Psoas muscle (tissue), 8 donors: ENCODE measurements around the gene TBC1D21. TPM values are rescaled to one million over a fixed set of nuclear protein-coding genes. Genes with fewer than 3 reads are reported as not detected.
A peak's percentile ranks its signal among the peaks of the same experiment; 100 is the strongest.

Experiments
- ATAC-seq, 4 donors: fragments of 200-7000 bp; cut with Tn5 transposase; one replicate each; pipeline ENCODE4 v1.9.1; 2020; ENCODE audit warnings: moderate library complexity in 3 of 4, mild to moderate bottlenecking in 2 of 4
- DNase-seq, 2 donors: peaks; one replicate each; pipeline ENCODE4 v3.0.0-alpha.2; 2020
- H3K27ac ChIP-seq: fragments of 200-600 bp; one replicate; pipeline ENCODE4 v1.8.0; 2022
- H3K27me3 ChIP-seq, 3 donors: fragments of 200-600 bp in 1 of 3; one replicate each; pipeline versions ENCODE4 v1.6.1 to v1.8.0; 2013 to 2022; ENCODE audit warnings: low read length in 2 of 3, mild to moderate bottlenecking in 2 of 3, moderate library complexity in 1 of 3; ENCODE audit not compliant: insufficient read depth in 3 of 3
- H3K36me3 ChIP-seq, 2 donors: fragments of 200-600 bp in 1 of 2; one replicate each; pipeline versions ENCODE4 v1.6.1 to v1.8.0; 2013 to 2022; ENCODE audit warnings: low read depth in 1 of 2, mild to moderate bottlenecking in 1 of 2, moderate library complexity in 1 of 2; ENCODE audit not compliant: insufficient read depth in 1 of 2
- H3K4me1 ChIP-seq: fragments of 200-600 bp; one replicate; pipeline ENCODE4 v1.8.0; 2022
- H3K4me3 ChIP-seq: fragments of 200-600 bp; one replicate; pipeline ENCODE4 v1.8.0; 2022; ENCODE audit warnings: mild to moderate bottlenecking
- H3K9me3 ChIP-seq: fragments of 200-600 bp; one replicate; pipeline ENCODE4 v1.8.0; 2022
- CTCF ChIP-seq: fragments of 200-600 bp; IDR thresholded peaks from one replicate; pipeline ENCODE4 v1.8.0; 2022; ENCODE audit warnings: antibody characterized with exemption
- WGBS, 3 donors: extraction: QIAGEN DNeasy Blood & Tissue Kit; methylation state at CpG; one replicate each; pipeline versions ENCODE4 v1.1.6 to v1.1.7; 2013; 5-methylcytosine and 5-hydroxymethylcytosine counted together
- intact Hi-C, 2 donors: fragments of 100-400 bp; cut with DNase I; formaldehyde crosslinking; loops; one replicate each; pipeline versions ENCODE4 v1.11.0 to v1.14.2; 2022
- polyA plus RNA-seq, 3 donors: library from polyadenylated mRNA; stranded (reverse); fragments of 200-250 nt; gene quantifications; one replicate each; pipeline ENCODE4 v1.2.3, GENCODE V29; 2013
- total RNA-seq, 4 donors: library from RNA; stranded (reverse); fragmentation: NEBNext Ultra II Directional in 2 of 4; extraction: Animal tissue kit (Norgen Biotek cat#: 25700) in 2 of 4; gene quantifications; one replicate each; pipeline versions ENCODE4 v1.2.1 to v1.2.4, GENCODE V29; 2021 to 2023
- donor health status: healthy with polysubstance abuse.
- donor health status: DM: no; HTN: no; CAD: no; lungs with moderate emphysema.
- donor health status: Bipolar disorder and iron deficiency.
- donor health status: healthy.
- donor health status: DM: yes; HTN: yes; CAD: no.
- donor health status: DM: no; HTN: no; CAD: no.
- donor health status: DM: no; HTN: no; CAD: no.
- donor health status: DM: yes; HTN: yes; CAD: no.

The TBC1D21 gene
- total and polyA plus RNA-seq, 7 donors = not detected

- 59 to 67% (median 60%) methylated on average over 6 of the region's 6 CpGs for WGBS, 3 donors
- ATAC-seq (no peak), DNase-seq (peak in 1 of 2 donors; percentile 23)
- Histone ChIP-seq H3K36me3 (no peaks in the 10 kb centered on the region), H3K9me3 (no peaks in the 10 kb centered on the region), H3K27ac (peak overlapping the region; percentile 56), H3K27me3 (peaks cover 0 to 10% (median 6%) of the 10 kb centered on the region in 3 donors), H3K4me1 (peaks cover 35% of the 10 kb centered on the region), H3K4me3 (no peak overlapping the region)
- intact Hi-C loops = no loop called here
- TF ChIP-seq CTCF = no peak
Observed at GRCh38 chr15:73923488-73924164, 50.3 kb downstream of the TBC1D21 start.

- H3K4me3 ChIP-seq = no peak overlapping the region
- intact Hi-C loops = no loop called here
- no peak for TF ChIP-seq CTCF
- no peaks in the 10 kb centered on the region for H3K9me3 ChIP-seq
- H3K36me3 ChIP-seq = no peaks in the 10 kb centered on the region
- ATAC-seq (no peak), DNase-seq (peak; percentile 41 to 55)
- WGBS, 3 donors = 31 to 48% (median 34%) methylated on average over 12 of the region's 12 CpGs
- H3K27ac ChIP-seq = peak overlapping the region; percentile 56
- H3K27me3 ChIP-seq = peaks cover 0 to 13% (median 10%) of the 10 kb centered on the region in 3 donors
- peaks cover 42% of the 10 kb centered on the region for H3K4me1 ChIP-seq
Observed at GRCh38 chr15:73924171-73924921, 51.0 kb downstream of the TBC1D21 start.

GRCh38 chr15:73925848-73926218, 52.5 kb downstream of the TBC1D21 start:
- peaks cover 0 to 18% (median 10%) of the 10 kb centered on the region in 3 donors for H3K27me3 ChIP-seq
- H3K27ac ChIP-seq = peak overlapping the region; percentile 68
- H3K4me1 ChIP-seq = peaks cover 42% of the 10 kb centered on the region
- peak overlapping the region; percentile 66 for H3K4me3 ChIP-seq
- H3K9me3 ChIP-seq = no peaks in the 10 kb centered on the region
- WGBS, 3 donors = 57 to 67% (median 59%) methylated on average over 6 to 8 of the region's 8 CpGs
- TF ChIP-seq CTCF = no peak
- intact Hi-C loops = no loop called here
- ATAC-seq (no peak), DNase-seq (peak in 1 of 2 donors; percentile 26)
- H3K36me3 ChIP-seq = no peaks in the 10 kb centered on the region

DNA sequence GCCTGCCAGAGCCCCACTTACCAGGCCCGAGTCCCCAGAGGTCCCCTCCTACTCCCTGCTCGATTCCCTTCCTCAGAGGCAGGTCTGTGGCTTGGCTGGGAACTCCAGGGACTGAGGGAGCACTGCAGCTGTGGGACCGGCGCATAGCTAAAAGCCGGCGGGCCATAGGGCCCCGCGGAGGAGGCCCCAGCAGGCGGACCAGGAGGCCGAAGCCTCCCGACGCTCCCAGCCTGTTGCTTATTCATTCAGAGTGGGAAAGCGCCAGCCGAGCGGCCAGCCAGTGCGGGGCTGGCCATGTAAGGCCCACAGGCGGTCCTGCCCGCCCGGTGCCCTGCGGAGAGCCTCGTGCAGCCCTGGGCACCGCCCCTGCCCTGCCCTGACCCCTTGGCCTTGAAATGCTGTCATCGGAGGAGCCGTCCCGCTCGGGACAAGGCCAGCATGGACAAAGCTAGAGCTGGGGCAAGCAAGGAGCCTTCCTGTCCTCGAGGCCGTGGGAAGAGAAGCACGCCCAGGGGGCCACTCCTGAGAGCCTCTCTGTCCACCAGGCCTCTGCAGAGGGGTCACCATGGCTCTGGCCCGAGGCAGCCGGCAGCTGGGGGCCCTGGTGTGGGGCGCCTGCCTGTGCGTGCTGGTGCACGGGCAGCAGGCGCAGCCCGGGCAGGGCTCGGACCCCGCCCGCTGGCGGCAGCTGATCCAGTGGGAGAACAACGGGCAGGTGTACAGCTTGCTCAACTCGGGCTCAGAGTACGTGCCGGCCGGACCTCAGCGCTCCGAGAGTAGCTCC, 53.0 kb downstream of the TBC1D21 start, which contains the start of gene LOXL1:
TSS of gene LOXL1 (plus strand) at position 244 of the 784 bp plus-strand sequence. CDS start at position 566, 322 bp downstream.
- Histone ChIP-seq H3K4me1 (peaks cover 42% of the 10 kb centered on the region), H3K4me3 (peak within 1 kb of the TSS; percentile 66), H3K27ac (peak within 1 kb of the TSS; percentile 68), H3K36me3 (no peaks in the 10 kb centered on the region), H3K27me3 (peaks cover 0 to 18% (median 10%) of the 10 kb centered on the region in 3 donors), H3K9me3 (no peaks in the 10 kb centered on the region)
- peak; percentile 80 to 84 for DNase-seq
- peak; percentile 74 to 83 (median 82) for ATAC-seq
- TF ChIP-seq CTCF = no peak
- intact Hi-C loops = no loop called here
- 4 to 10% (median 8%) methylated on average over 41 to 47 of the region's 47 CpGs for WGBS, 3 donors
